Thyroid gland (tissue), 4 donors: ENCODE measurements around the gene GPC5. TPM values are rescaled to one million over a fixed set of nuclear protein-coding genes. Genes with fewer than 3 reads are reported as not detected.

Experiments used
- DNase-seq, 2 donors: peaks; one replicate each; pipeline ENCODE4 v3.0.0-alpha.2; 2019
- H3K27ac ChIP-seq, 3 donors: fragments of 200-600 bp; sonication (generic); 1 replicate in 2 of 3; 2 replicates in 1 of 3; pipeline ENCODE4 v1.5.1; 2016 to 2019; ENCODE audit warnings: mild to moderate bottlenecking in 1 of 3, moderate library complexity in 1 of 3
- H3K27me3 ChIP-seq: fragments of 200-600 bp; sonication (generic); one replicate; pipeline ENCODE4 v1.5.1; 2019
- H3K36me3 ChIP-seq, 2 donors: fragments of 200-600 bp; sonication (generic); one replicate each; pipeline ENCODE4 v1.5.1; 2016 to 2019
- H3K4me1 ChIP-seq, 2 donors: fragments of 200-600 bp; sonication (generic); one replicate each; pipeline ENCODE4 v1.5.1; 2017 to 2019
- H3K4me3 ChIP-seq, 3 donors: fragments of 200-600 bp; sonication (generic); replicated peaks in 1 of 3; 1 replicate in 2 of 3; 2 replicates in 1 of 3; pipeline ENCODE4 v1.5.1; 2016; ENCODE audit warnings: mild to moderate bottlenecking in 1 of 3
- H3K9me3 ChIP-seq: fragments of 200-600 bp; sonication (generic); one replicate; pipeline ENCODE4 v1.5.1; 2017
- POLR2A ChIP-seq, 2 donors: fragments of 450-650 bp; IDR thresholded peaks; one replicate each; pipeline ENCODE4 v1.6.1; 2017; ENCODE audit warnings: antibody characterized with exemption in 2 of 2, mild to moderate bottlenecking in 2 of 2, moderate library complexity in 1 of 2
- WGBS, 2 donors: methylation state at CpG; one replicate each; pipeline ENCODE4 v1.1.5; 2017; 5-methylcytosine and 5-hydroxymethylcytosine counted together
- intact Hi-C: fragments of 100-400 bp; cut with DNase I; formaldehyde crosslinking; loops from one replicate; pipeline ENCODE4 v1.15.1; 2023
- total RNA-seq, 4 donors: library from RNA; depleted of rRNA; stranded (reverse); fragments of >200 nt; gene quantifications; one replicate each; pipeline ENCODE4 v1.2.3, GENCODE V29; 2016
- TF ChIP-seq, protein P1 (sequence below), 6 experiments: fragments of 200-600 bp in 3 of 6; fragments of 450-650 bp in 3 of 6; sonication (generic) in 3 of 6; IDR thresholded peaks; one replicate each; pipeline ENCODE4 v1.5.1; 2016 to 2019; ENCODE audit warnings: antibody characterized with exemption in 6 of 6, mild to moderate bottlenecking in 2 of 6, inconsistent platforms in 1 of 6, moderate library complexity in 1 of 6

GPC5 gene
- total RNA-seq, 4 donors from 2014 or later = 0.67 to 2.3 (median 1.3) TPM

DNA sequence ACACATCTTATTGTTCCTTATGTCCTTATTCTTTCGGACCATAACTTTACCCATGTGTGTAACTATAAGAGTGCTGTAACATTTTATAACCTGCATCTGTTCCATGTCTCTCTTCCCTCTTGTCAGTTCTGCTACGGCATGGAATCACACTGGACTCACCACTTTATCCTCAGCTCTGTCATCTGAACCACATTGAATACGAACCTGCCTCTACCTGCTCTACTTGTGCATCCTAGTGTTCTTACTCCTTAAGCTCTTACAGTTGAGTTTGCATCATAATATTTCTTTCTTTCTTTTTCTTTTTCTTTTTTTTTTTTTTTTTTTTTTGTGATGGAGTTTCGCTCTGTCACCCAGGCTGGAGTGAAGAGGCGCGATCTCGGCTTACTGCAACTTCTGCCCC lies 180.9 kb downstream of the GPC5 start:
- Histone ChIP-seq H3K4me3 (no peak overlapping the region), H3K27me3 (no peaks in the 10 kb centered on the region), H3K27ac (no peak overlapping the region), H3K9me3 (no peaks in the 10 kb centered on the region), H3K36me3 (no peaks in the 10 kb centered on the region), H3K4me1 (no peaks in the 10 kb centered on the region)
- 91 to 92% methylated on average over 7 of the region's 7 CpGs for WGBS, 2 donors
- DNase-seq = no peak
- intact Hi-C loops = no loop called here
- TF ChIP-seq, protein P1, sequence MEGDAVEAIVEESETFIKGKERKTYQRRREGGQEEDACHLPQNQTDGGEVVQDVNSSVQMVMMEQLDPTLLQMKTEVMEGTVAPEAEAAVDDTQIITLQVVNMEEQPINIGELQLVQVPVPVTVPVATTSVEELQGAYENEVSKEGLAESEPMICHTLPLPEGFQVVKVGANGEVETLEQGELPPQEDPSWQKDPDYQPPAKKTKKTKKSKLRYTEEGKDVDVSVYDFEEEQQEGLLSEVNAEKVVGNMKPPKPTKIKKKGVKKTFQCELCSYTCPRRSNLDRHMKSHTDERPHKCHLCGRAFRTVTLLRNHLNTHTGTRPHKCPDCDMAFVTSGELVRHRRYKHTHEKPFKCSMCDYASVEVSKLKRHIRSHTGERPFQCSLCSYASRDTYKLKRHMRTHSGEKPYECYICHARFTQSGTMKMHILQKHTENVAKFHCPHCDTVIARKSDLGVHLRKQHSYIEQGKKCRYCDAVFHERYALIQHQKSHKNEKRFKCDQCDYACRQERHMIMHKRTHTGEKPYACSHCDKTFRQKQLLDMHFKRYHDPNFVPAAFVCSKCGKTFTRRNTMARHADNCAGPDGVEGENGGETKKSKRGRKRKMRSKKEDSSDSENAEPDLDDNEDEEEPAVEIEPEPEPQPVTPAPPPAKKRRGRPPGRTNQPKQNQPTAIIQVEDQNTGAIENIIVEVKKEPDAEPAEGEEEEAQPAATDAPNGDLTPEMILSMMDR (IDR thresholded peaks at IDR 0.05) = no peak
- TF ChIP-seq POLR2A (IDR thresholded peaks at IDR 0.05) = no peak

DNA sequence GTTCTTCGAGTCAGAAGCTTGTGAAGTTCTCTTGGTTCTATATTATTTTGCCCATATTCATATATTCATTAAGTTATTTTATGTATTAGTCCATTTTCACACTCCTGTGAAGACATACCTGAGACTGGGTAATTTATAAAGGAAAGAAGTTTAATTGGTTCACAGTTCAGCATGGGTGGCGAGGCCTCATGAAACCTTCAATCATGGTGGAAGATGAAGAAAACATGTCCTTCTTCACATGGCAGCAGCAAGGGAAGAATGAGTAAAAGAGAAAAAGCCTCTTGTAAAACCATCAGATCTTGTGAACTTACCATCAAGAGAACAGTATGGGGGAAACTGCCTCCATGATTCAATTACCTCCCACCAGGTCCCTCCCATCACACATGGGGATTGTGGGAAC lies 182.3 kb downstream of the GPC5 start:
- H3K4me1 ChIP-seq = no peaks in the 10 kb centered on the region
- no peaks in the 10 kb centered on the region for H3K36me3 ChIP-seq
- no peaks in the 10 kb centered on the region for H3K27me3 ChIP-seq
- H3K4me3 ChIP-seq = no peak overlapping the region
- intact Hi-C loops = no loop called here
- TF ChIP-seq POLR2A (IDR thresholded peaks at IDR 0.05) = no peak
- TF ChIP-seq, protein P1 (IDR thresholded peaks at IDR 0.05) = no peak
- no peak for DNase-seq
- H3K27ac ChIP-seq = no peak overlapping the region
- H3K9me3 ChIP-seq = no peaks in the 10 kb centered on the region
- WGBS, 2 donors = 89 to 90% methylated on average over 2 of the region's 2 CpGs

DNA sequence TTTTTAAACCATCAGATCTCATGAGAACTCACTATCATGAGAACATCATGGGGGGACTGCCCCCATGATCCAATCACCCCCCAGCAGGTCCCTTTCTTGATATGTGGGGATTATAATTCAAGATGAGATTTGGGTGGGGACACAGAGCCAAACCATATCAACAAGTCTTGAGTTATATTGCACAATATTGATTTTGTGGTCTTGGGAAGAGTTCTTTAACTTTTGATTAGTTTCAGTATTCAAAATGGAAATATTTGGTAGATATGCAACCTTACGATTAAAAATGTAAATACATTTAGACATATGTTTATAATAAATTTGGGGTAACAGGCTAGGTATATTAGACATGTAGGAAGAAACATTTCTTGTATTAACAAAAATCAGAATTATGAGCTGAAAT lies 188.2 kb downstream of the GPC5 start:
- no peaks in the 10 kb centered on the region for H3K9me3 ChIP-seq
- H3K27ac ChIP-seq = no peak overlapping the region
- 91 to 92% methylated on average over 1 of the region's 1 CpG for WGBS, 2 donors
- TF ChIP-seq, protein P1 (IDR thresholded peaks at IDR 0.05) = no peak
- TF ChIP-seq POLR2A (IDR thresholded peaks at IDR 0.05) = no peak
- H3K36me3 ChIP-seq = no peaks in the 10 kb centered on the region
- H3K4me1 ChIP-seq = no peaks in the 10 kb centered on the region
- intact Hi-C loops = no loop called here
- no peak for DNase-seq
- no peaks in the 10 kb centered on the region for H3K27me3 ChIP-seq
- H3K4me3 ChIP-seq = no peak overlapping the region

DNA sequence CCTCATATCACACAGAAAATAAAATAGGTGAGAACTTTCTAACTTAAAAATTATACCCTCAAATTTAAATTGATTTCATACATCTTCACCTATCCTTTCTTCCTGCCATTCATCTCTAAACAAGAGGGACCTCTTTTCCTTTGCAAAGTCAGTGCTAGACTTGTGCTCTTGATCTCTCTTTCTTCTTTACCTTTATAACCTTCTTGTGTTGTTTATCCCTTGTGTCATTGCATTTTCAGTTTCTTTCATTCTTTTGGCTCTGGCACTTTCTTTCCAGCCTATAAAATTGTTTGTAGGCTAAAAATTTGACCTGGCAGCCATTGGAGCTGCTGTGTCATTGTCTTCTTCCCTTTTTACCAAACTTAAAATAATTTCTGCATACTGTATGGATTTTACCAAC lies 190.1 kb downstream of the GPC5 start:
- Histone ChIP-seq H3K27ac (no peak overlapping the region), H3K4me1 (no peaks in the 10 kb centered on the region), H3K27me3 (no peaks in the 10 kb centered on the region), H3K9me3 (no peaks in the 10 kb centered on the region), H3K36me3 (no peaks in the 10 kb centered on the region), H3K4me3 (no peak overlapping the region)
- intact Hi-C loops = no loop called here
- TF ChIP-seq, protein P1 (IDR thresholded peaks at IDR 0.05) = no peak
- TF ChIP-seq POLR2A (IDR thresholded peaks at IDR 0.05) = no peak
- DNase-seq = no peak

DNA sequence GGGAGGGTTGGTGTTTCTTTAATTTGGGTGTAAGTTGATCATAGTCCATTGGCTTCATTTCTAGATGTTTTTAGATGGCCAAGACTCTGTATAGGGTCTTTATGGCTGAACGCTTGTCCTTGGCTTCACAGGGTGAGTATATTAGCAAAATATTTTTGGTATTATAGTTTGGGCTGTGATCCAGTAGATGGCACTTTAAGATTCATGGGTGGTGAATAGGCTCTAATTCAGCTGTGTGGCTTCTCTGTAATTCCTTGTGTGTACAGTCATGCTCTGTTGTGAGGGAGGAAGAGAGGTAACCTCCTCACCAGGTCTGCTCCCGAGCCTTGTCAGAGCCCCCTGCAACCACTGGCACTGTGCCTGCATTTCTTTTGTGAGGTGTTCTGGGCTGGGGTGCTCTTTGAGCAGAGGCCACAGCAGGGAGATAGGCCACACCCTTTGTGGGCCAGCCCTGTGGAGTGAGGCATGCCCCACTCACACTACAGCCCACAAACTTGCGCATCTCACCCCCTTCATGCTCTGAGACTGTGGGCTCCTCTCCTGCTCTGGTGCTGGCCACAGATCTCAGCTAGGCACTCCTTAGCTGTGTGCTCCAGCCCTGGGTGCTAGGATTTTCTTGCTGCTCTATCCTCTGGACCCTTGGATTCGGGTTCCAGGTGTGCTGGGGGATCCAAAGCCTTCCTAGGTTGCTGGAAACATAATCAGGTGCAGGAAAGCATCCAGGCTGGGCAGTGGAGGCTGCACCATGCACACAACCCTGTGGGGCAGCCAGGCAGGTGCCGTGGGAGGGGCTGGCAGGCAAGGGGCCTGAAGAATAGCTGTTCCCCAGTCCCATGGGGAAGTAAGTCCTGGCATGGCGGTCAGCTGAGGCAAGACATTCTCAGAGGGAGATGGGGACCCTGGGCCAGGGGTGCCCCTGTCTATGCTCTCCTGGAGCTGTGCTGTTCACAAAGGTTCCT lies 193.9 kb downstream of the GPC5 start:
- no peaks in the 10 kb centered on the region for H3K9me3 ChIP-seq
- intact Hi-C loops = no loop called here
- H3K36me3 ChIP-seq = no peaks in the 10 kb centered on the region
- 77 to 78% methylated on average over 4 to 5 of the region's 6 CpGs for WGBS, 2 donors
- H3K4me3 ChIP-seq = no peak overlapping the region
- DNase-seq = no peak
- no peaks in the 10 kb centered on the region for H3K27me3 ChIP-seq
- H3K27ac ChIP-seq = no peak overlapping the region
- TF ChIP-seq, protein P1 (IDR thresholded peaks at IDR 0.05) = no peak
- TF ChIP-seq POLR2A (IDR thresholded peaks at IDR 0.05) = no peak
- no peaks in the 10 kb centered on the region for H3K4me1 ChIP-seq
